Germinal center (tissue), 1 donor: ENCODE results near the gene PANX1.

Experiments used
- DNase-seq: peaks from one replicate; pipeline ENCODE4 v3.0.0; 2012; ENCODE audit warnings: mixed read lengths, low spot score

PANX1 gene

DNA sequence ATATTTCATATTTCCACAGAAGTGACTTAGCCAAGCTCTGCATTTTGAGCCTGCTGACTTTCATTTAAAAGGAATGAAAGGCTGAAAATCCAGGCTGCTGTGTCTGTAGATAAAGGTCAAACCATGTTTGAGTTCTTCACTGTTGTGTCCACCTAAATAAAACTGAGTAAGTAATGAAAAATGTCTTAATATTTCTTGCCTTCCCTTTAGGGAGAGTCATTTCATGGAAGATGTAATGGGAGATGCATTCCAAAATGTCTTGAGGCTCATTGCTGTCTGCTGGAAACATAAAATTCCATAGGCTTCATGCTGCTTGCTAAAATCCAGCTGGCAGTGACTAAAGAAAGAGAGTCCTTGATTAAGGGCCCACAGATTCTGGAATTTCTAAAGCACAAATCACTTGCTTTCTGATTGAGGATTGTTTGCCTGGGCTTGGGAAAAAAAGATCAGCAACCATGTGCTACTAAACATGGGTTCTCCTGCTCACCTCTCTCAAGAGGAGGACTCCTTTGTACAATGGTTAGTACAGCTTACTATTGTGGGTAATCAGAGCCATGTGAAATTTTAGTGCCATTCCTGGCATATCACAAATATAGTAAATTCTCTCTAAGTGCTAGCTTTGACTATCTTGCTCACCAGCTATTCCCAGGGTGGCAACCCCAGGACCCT is 56.9 kb downstream of the PANX1 start:
- DNase-seq, result no peak

DNA sequence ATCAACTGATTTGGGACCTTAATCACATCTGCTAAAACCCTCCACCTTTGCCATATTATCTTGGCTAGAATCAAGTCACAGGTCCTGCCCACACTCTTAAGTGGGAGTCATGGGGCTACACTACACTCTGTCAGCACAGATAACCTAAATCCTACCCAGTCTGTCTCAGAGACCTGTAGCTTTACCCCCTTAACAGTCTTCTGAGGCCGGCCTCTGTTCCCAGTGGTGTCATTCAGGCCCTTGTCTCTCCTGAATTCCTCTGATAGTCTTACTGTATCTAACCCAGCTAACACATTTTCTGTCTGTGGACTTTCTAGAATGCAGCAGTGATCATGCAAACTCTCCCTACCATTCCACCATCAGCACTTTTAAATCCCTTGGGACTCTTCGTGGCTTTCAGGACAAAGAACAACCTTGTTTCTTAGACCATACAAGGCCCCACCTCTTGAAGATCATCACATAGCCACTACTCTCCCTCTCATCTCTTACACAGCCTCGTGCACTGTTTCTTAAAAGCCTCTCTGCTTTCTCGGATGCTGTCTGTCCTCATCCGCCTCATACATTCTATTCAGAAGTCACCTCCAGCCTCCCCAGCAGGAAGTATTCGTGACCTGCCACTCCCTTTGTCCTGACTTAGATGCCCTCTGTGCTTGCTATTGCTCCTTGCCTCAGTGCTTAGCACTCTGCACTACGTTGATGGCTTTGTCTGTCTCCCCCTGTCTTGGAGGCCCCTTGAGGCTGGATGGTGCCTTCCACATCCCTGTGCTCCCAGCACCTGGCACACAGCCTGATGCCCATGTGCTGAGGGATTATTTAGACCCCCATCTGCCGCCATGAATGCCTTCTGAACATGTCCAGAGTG is 57.9 kb downstream of the PANX1 start:
- no peak for DNase-seq

DNA sequence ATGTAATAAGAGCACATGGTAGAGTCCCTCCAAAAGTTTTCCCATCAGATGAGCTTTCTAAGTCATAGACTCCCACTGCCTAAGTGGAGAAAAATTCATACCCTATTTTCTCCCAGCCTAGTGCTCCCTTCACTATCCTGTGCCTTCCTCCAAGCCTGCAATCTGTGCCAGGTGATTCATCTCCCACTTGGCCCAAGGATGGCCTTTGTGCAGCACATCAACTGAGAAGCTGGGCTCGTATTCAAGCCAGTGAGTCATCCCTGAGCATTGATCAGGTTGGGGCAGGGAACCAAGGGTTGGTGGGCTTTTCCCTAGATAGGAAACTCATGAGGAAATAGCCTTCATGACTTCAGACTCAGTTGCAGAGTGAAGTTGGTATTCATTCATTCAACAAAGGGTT is 64.6 kb downstream of the PANX1 start:
- DNase-seq, result no peak

DNA sequence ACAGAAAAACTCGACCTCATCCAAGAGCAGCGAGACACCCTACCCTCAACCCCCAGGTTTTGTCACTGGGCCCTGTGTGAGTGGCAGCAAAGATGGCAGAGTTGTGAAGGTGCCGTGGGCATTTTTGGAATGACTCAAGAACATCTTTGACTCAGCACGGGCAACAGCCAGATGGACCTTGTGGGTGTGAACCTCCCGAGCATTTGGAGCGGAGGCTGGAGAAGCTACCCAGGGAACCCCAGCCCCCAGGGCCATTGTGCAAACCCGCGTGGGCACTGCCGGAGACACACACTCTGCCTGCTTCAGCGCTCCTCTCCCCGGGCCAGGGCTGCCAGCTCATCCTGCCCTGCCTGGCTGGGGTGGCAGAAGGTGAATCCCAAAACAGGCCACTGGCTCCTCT is 66.1 kb downstream of the PANX1 start:
- DNase-seq, result no peak

DNA sequence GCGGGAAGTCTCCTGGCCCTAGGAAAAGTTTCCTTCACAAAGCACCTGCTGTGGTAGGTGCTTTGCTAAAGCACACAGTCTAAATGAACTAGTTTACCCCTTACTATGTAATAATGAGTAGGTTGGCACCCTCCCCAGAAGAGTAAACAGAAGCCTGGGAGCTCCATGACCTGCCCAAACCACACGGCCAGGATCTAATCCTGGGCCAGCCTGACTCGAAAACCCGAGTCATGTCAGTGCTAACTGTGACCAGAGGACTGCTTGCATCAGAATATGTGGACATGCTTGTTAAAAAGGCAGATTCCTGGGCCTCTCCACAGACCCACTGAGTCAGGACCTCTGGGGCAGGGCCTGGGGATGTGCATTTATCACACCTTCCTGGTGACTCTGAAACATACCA is 67.7 kb downstream of the PANX1 start:
- no peak for DNase-seq

DNA sequence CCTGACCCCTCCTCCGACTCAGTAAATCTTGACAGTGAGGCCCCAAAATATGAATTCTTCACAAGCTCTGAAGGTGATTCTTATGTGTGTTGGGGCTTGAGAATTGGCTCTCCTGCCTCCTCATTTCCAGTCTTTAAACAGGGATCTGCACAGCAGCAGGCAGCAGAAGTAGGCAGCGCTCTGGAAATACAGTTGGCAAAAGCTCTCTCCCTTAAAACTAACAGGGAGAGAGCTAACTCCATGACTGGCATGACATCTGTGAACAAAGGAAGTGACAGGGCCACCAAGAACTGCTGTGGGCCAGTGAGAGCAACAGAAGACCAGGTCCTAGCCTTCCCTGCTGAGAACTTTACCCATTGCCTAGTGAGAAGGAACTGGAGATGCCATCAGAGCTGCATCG is 70.1 kb downstream of the PANX1 start:
- no peak for DNase-seq

DNA sequence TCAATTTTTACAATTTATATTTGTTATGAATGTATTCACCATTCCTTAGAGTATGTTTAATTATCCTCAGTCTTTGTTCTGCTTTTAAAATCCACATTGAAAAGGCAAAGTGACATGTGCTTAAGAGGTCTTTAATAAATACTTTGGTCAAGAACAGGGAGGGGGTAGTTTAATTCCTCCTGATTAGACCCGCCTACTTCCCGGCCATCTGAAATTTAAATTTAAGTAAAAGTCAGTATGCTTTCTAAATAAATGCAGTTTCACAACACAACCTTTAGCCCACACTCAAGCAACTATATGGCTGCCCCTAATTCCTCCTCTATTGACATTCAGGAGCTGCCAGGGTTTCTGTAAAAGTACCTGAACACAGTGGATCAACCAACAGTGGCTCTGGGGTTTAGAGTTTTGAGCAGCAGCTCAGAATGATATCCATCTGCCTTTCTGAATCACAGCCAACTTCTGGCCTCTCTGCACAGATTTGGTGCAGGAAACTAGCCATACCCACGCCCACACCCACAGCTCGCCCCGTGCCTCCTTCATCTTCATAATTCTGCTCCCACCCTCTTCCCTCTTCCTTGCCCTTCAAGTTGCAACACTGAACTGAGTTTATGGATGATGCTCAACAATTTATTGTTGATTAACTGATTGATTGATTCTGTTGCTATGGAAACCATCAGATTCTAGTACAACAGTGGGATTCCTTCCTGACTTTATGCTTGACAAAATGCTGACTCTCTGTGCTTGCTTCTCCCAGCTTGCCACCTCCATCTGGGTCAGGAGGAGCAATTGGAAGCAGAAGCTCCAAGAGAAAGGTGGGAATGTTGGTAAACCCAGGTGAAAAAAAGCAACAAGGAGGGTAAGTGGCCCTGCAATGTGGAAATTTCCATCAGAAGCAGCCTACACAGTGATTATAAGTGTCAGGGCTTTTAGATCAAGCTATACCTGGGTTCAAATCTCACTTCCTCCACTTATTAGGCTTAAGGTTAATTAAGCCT is 70.8 kb downstream of the PANX1 start:
- DNase-seq, result no peak

DNA sequence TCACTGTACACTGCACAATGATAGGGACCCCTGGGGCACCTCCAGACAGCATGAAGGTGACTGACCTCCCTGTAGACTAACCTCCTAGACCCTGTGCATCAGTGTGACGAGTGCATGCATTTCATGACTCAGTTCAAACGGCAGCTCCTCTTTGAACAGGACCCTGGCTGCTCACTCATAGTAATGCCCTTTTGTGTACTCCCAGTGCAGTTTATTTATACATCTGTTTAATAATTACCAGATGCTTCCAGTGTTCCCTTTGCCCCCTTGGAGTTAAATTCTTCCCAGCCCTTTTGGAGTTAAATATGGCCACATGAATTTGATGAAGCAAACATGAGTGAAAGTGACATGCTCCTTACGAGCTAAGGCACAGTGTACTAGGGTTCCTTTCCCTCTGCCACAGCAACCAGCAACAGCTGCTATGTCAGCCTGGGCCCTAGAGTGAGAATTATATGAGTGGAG is 72.4 kb downstream of the PANX1 start:
- DNase-seq, result no peak

DNA sequence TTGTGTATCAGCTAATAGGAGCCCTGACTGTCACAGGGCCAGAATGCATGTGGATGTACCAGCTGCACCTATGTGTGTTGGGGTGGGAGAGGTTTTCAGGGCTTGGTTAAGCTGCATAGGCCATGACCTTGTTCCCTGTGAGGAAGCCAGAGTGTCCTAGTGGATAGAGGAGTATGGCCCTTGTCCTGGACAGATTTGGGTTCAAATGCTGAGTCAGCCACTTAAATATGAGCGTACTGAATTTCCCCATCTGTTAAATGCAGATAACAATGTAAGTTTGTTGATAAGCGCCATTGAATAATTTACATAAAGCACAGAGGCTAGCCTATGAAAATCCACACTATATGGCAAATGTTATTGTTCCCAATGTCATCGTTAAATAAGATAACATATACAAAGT is 74.4 kb downstream of the PANX1 start:
- no peak for DNase-seq

DNA sequence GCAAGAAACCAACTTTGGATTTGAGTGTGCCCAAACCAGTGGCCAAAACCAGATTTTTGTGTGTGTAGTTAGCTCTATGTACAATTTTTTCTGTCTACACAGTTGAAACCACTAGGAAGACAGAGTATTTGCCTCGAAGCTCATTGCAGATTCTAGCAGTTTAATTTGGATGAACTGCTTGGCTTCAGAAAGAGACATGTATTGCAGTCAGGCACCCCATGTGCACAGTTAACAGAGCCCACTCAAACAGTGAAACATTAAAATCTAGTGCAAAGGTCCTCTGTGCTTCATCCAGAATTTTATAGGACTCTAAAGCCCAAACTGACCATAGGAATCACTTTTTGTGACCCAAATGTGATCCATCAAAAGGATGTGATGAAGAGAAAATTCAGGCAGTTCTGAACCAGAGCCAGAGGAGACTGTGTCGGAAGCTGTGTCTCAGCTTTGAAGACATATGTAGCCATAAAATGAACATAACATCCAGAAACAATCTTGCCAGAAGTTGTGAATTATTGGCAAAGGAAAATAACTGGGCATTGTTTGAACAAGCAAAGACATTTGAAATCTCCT is 82.7 kb downstream of the PANX1 start:
- no peak for DNase-seq

DNA sequence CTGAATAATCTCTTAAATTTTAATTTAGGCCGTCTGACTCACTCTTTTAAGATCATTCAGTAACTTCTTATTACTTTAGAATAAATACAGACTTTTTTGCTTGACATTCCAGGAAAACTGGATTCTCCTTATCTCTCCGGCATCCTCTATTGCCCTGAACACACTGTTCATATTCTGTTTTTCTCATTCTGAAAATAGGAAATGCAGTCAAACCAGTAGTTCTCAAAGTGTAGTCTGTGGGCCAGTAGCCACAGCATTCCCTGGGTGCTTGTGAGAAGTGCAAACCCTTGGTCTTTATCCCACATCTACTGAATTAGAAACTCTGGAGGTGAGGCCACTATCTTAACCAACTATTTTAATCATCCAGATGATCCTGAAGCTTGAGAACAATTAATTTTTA is 84.3 kb downstream of the PANX1 start:
- DNase-seq, result no peak

DNA sequence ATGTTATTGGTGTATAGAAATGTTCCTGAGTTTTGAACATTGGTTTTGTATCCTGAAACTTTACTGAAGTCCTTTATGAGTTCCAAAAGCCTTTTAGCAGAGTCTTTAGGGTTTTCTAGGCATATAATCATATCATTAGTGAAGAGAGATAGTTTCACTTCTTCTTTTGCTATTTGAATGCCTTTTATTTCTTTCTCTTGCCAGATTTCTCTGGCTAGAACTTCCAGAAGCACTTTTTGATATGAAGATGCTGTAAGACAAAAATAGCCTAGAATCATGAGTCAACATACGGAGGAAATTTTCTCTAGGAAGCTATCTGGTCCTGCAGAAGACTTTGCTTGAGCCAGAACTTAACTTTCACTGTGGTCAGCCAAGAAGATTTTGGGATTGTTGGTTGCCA is 89.1 kb downstream of the PANX1 start:
- DNase-seq, result no peak

DNA sequence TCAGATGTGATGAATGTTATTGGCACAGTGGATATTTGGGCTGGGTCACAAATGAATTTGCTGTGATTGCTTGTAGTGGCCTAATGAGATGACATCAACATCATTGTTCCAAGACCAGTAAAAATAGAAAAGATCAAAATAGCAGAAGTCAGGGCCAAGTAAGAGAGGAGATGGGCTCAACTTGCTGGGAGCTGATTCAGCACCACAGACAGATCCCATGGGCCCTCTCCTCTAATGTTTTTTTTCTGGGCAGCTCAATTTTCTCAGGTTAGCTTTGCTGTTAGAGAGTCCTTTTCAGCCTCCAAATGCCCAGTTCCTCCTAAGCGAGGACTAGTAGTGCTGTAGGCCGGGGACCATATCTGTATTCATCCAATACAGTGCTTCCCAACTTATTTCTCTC is 89.7 kb downstream of the PANX1 start:
- DNase-seq, result no peak

DNA sequence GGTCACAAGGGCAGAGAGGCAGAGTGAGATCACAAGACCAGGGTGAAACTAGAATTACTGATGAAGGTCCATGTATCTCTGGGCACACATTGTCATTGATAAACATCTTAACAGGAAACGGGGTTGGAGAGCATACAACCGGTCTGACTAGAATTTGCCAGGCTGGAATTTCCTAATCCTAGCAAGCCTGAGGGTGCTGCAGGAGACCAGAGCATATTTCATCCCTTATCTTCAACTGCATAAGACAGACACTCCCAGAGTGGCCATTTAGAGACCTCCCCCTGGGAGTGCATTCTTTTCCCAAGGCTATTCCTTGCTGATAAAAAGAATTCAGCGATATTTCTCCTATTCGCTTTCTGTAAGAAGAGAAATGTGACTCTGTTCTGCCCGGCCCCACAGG is 91.1 kb downstream of the PANX1 start:
- no peak for DNase-seq

DNA sequence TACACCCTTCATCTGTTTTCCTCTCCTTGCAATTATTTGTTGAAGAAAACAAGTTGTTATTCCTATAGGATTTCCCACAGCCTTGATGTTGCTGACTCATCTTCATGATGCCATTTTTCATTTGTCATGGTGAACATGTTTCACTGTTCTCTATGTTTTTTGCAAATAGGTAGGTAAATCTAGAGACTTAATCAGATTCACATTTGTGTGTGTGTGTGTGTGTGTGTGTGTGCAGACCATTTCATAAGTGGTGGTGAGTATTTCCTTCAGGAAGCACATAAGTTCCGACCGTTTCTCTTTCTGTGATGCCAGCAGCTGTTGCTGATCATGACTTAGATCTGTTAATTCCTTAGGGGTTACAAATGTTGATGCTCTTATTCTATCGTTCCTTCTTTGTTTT is 95.4 kb downstream of the PANX1 start:
- no peak for DNase-seq
